HepG2 (cell line): Measurements from ENCODE around the gene HEATR1. TPM values are rescaled to one million over a fixed set of nuclear protein-coding genes. Genes with fewer than 3 reads are reported as not detected.

Source experiments
- AKNA ChIP-seq: sonication (generic); formaldehyde crosslinking; IDR thresholded peaks from 2 replicates; pipeline ENCODE4 v1.4.0; 2020; ENCODE audit warnings: missing genetic modification reagents, borderline replicate concordance
- ATM ChIP-seq: fragments of 450-650 bp; IDR thresholded peaks from 2 replicates; pipeline ENCODE4 v1.7.1; 2017; ENCODE audit warnings: mild to moderate bottlenecking, borderline replicate concordance
- E2F5 ChIP-seq: sonication (generic); formaldehyde crosslinking; conservative IDR thresholded peaks from 2 replicates; pipeline ENCODE4 v1.4.0; 2020; ENCODE audit warnings: missing genetic modification reagents
- MTF2 ChIP-seq: sonication (generic); formaldehyde crosslinking; IDR thresholded peaks from 2 replicates; pipeline ENCODE4 v1.5.0; 2020; ENCODE audit warnings: missing genetic modification reagents, borderline replicate concordance
- PBX3 ChIP-seq: sonication (generic); formaldehyde crosslinking; IDR thresholded peaks from 2 replicates; pipeline ENCODE4 v1.8.1; 2023; ENCODE audit warnings: missing genetic modification reagents, inconsistent platforms, borderline replicate concordance
- REST ChIP-seq, 2 experiments: IDR thresholded peaks; 2 replicates each; pipeline ENCODE4 v1.6.1; 2011 to 2012; ENCODE audit warnings: low read length in 2 of 2, borderline replicate concordance in 1 of 2, low read depth in 1 of 2, mild to moderate bottlenecking in 1 of 2, moderate library complexity in 1 of 2
- SIN3B ChIP-seq: fragments of 150-350 bp; IDR thresholded peaks from 2 replicates; pipeline ENCODE4 v1.6.1; 2014; ENCODE audit warnings: low read length
- ZBTB14 ChIP-seq: sonication (generic); formaldehyde crosslinking; IDR thresholded peaks from 2 replicates; pipeline ENCODE4 v1.4.0; 2020; ENCODE audit warnings: missing genetic modification reagents
- ZBTB20 ChIP-seq: sonication (generic); formaldehyde crosslinking; IDR thresholded peaks from 2 replicates; pipeline ENCODE4 v1.8.1; 2023; ENCODE audit warnings: missing genetic modification reagents, low read depth, mild to moderate bottlenecking, borderline replicate concordance
- ZNF598 ChIP-seq: sonication (generic); formaldehyde crosslinking; IDR thresholded peaks from 2 replicates; pipeline ENCODE4 v1.5.1; 2020; ENCODE audit warnings: mild to moderate bottlenecking, missing genetic modification reagents, borderline replicate concordance
- ZNF761 ChIP-seq: sonication (generic); formaldehyde crosslinking; conservative IDR thresholded peaks from 2 replicates; pipeline ENCODE4 v1.4.0; 2020; ENCODE audit warnings: mild to moderate bottlenecking, missing genetic modification reagents
- polyA plus RNA-seq, 8 experiments: library from polyadenylated mRNA; depleted of rRNA in 3 of 8; stranded (reverse) in 7 of 8; unstranded in 1 of 8; fragments of >200 nt; fragmentation: Illumina TruSeq in 4 of 8; extraction: Trizol in 4 of 8; gene quantifications; 2 replicates each; pipeline versions ENCODE4 v1.2.1 to v1.2.3, GENCODE V29; 2011 to 2016; ENCODE audit warnings: low read depth in 4 of 8, missing spikeins in 1 of 8, mixed read lengths in 1 of 8; ENCODE audit not compliant: insufficient read depth in 1 of 8
- total RNA-seq, 5 experiments: library from RNA; depleted of rRNA; stranded (reverse); fragments of >200 nt; fragmentation: Illumina TruSeq; extraction: Trizol; gene quantifications; 2 replicates each; pipeline ENCODE4 v1.2.3, GENCODE V29; 2016; ENCODE audit warnings: low read depth in 1 of 5

HEATR1 gene
- total and polyA plus RNA-seq, 2 of the 13 experiments (the other 11 are each of a cell fraction or from before 2014, with no cell fraction given): 10.2 to 45.8 TPM

- TF ChIP-seq REST (IDR thresholded peaks at IDR 0.05; ENCODE audit: borderline replicate concordance in 1 of 2, low read depth in 1 of 2, low read length in 2 of 2) (peak in 1 of 2 experiments; percentile 77; a peak in 3 of 4 replicates), AKNA (CRISPR knock-in tag) (no peak), E2F5 (CRISPR knock-in tag) (no peak), ZNF761 (CRISPR knock-in tag) (peak; percentile 73; the same call in 1 of the 2 replicates), ZNF598 (CRISPR knock-in tag) (no peak), ATM (no peak), MTF2 (no peak), ZBTB14 (CRISPR knock-in tag) (no peak), ZBTB20 (no peak), PBX3 (CRISPR knock-in tag) (no peak), SIN3B (no peak)
These were observed 81.2 kb downstream of the HEATR1 start (continued) for GRCh38 chr1:236522937-236523703.
